Activated T-helper 1 cell treated with anti-CD3 and anti-CD28 coated beads, Interleukin-12 subunit alpha, Interleukin-12 subunit beta, Interleukin-2, Interleukin-4 antibody, amounts not matched to agents 30 ng/mL and 10 ng/mL and 1 ng/mL, durations not matched to agents 14 hours and 24 hours and 36 hours (primary cell): ENCODE data around the gene NNMT. TPM values are rescaled to one million over a fixed set of nuclear protein-coding genes. Genes with fewer than 3 reads are reported as not detected.

ENCODE experiments used
- DNase-seq: peaks from one replicate; pipeline ENCODE4 v3.0.0; 2021; ENCODE audit warnings: low spot score
- H3K27ac Mint-ChIP-seq: one replicate; pipeline ENCODE4 v1.8.0; 2021; ENCODE audit warnings: mild to moderate bottlenecking, mixed read lengths
- H3K27me3 Mint-ChIP-seq: one replicate; pipeline ENCODE4 v1.8.0; 2022; ENCODE audit warnings: mild to moderate bottlenecking, moderate library complexity, mixed read lengths; ENCODE audit not compliant: insufficient read depth
- H3K36me3 Mint-ChIP-seq: one replicate; pipeline ENCODE4 v1.8.0; 2021; ENCODE audit warnings: low read depth, mixed read lengths
- H3K4me1 Mint-ChIP-seq: one replicate; pipeline ENCODE4 v1.8.0; 2021; ENCODE audit warnings: low read depth, mixed read lengths
- H3K4me3 Mint-ChIP-seq: one replicate; pipeline ENCODE4 v1.8.0; 2021; ENCODE audit warnings: mild to moderate bottlenecking, moderate library complexity, mixed read lengths
- H3K9me3 Mint-ChIP-seq: one replicate; pipeline ENCODE4 v1.8.0; 2021; ENCODE audit warnings: mixed read lengths
- intact Hi-C: fragments of 100-400 bp; cut with micrococcal nuclease; formaldehyde crosslinking; loops from one replicate; pipeline ENCODE4 v1.15.1; 2024
- total RNA-seq: library from RNA; stranded (reverse); gene quantifications from 2 replicates; pipeline ENCODE4 v1.2.3, GENCODE V29; 2022

NNMT gene
- total RNA-seq, 1 donor from 2014 or later = not detected

GRCh38 chr11:114257621-114258558, 38.3 kb upstream of the NNMT start:
- Mint-ChIP-seq H3K36me3 (no peaks in the 10 kb centered on the region), H3K4me3 (no peak overlapping the region), H3K27me3 (no peaks in the 10 kb centered on the region), H3K4me1 (no peaks in the 10 kb centered on the region), H3K9me3 (no peaks in the 10 kb centered on the region), H3K27ac (no peak overlapping the region)
- DNase-seq = no peak
- intact Hi-C loops = no loop called here

DNA sequence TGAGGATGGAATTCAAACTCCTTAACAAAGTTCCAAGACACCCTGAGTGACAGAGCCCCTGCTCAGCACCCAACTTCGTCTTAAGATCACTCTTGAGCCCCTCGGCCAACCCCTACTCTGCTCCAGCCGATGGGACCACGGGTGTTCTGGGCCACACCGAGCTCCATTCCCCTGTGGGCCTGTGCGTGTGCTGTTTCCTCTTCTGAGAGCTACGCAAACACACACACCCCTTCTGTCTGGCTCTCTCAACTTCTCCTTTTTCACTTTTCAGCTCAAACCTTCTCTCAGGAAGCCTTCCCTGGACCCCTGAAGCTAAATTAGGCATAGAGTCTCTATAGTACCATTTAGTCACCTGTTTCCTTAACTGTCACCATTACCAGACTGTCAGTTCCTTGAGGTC, 37.5 kb upstream of the NNMT start:
- DNase-seq = no peak
- H3K36me3 Mint-ChIP-seq = no peaks in the 10 kb centered on the region
- no peaks in the 10 kb centered on the region for H3K27me3 Mint-ChIP-seq
- intact Hi-C loops = no loop called here
- no peaks in the 10 kb centered on the region for H3K4me1 Mint-ChIP-seq
- no peak overlapping the region for H3K27ac Mint-ChIP-seq
- no peak overlapping the region for H3K4me3 Mint-ChIP-seq
- no peaks in the 10 kb centered on the region for H3K9me3 Mint-ChIP-seq

- DNase-seq = no peak
- Mint-ChIP-seq H3K4me1 (no peaks in the 10 kb centered on the region), H3K36me3 (no peaks in the 10 kb centered on the region), H3K27me3 (no peaks in the 10 kb centered on the region), H3K4me3 (no peak overlapping the region), H3K27ac (no peak overlapping the region), H3K9me3 (no peaks in the 10 kb centered on the region)
- intact Hi-C loops = no loop called here
Observed at GRCh38 chr11:114259124-114259526, 37.1 kb upstream of the NNMT start.

- no peaks in the 10 kb centered on the region for H3K9me3 Mint-ChIP-seq
- intact Hi-C loops = no loop called here
- no peak overlapping the region for H3K27ac Mint-ChIP-seq
Observed at GRCh38 chr11:114259551-114259983, 36.6 kb upstream of the NNMT start.

GRCh38 chr11:114260077-114260476, 36.1 kb upstream of the NNMT start:
- no peaks in the 10 kb centered on the region for H3K4me1 Mint-ChIP-seq
- no peak overlapping the region for H3K4me3 Mint-ChIP-seq
- H3K27me3 Mint-ChIP-seq = no peaks in the 10 kb centered on the region
- intact Hi-C loops = loop anchor here (2.0 to 10.0 kb wide), 4 partner anchors 55 to 955 kb away; no protein-coding TSS in a partner anchor
- no peaks in the 10 kb centered on the region for H3K9me3 Mint-ChIP-seq
- DNase-seq = no peak
- H3K27ac Mint-ChIP-seq = no peak overlapping the region
- H3K36me3 Mint-ChIP-seq = no peaks in the 10 kb centered on the region

More at GRCh38 chr11:114259551-114259983, 36.6 kb upstream of the NNMT start:
- H3K36me3 Mint-ChIP-seq = no peaks in the 10 kb centered on the region
- H3K4me3 Mint-ChIP-seq = no peak overlapping the region
- H3K4me1 Mint-ChIP-seq = no peaks in the 10 kb centered on the region
- H3K27me3 Mint-ChIP-seq = no peaks in the 10 kb centered on the region
- no peak for DNase-seq

DNA sequence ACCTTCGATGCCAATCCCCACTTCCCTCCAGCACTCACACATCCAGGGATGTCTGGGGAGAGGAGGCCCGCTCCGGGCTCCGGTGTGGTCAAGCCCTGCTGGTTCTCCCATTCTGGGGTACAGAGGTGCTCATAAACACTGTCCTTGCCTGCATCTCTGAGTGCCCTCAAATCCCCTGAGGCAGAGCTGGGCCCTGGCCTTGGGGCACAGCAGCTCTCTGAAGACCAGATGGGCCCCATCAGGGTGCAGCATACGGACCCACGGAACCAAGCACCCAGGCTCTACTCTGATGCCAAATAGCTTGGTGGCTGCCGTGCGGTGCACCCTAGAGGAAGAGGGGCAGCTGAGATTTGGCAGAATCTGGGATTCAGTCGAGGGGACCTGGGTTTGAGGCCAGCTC, 35.7 kb upstream of the NNMT start:
- no peaks in the 10 kb centered on the region for H3K4me1 Mint-ChIP-seq
- no peak for DNase-seq
- H3K27me3 Mint-ChIP-seq = no peaks in the 10 kb centered on the region
- no peak overlapping the region for H3K4me3 Mint-ChIP-seq
- intact Hi-C loops = loop anchor here (2.0 to 10.0 kb wide), 4 partner anchors 56 to 956 kb away; no protein-coding TSS in a partner anchor
- H3K36me3 Mint-ChIP-seq = no peaks in the 10 kb centered on the region
- no peaks in the 10 kb centered on the region for H3K9me3 Mint-ChIP-seq
- no peak overlapping the region for H3K27ac Mint-ChIP-seq

- no peaks in the 10 kb centered on the region for H3K27me3 Mint-ChIP-seq
Observed at GRCh38 chr11:114261791-114262190, 34.4 kb upstream of the NNMT start.

DNA sequence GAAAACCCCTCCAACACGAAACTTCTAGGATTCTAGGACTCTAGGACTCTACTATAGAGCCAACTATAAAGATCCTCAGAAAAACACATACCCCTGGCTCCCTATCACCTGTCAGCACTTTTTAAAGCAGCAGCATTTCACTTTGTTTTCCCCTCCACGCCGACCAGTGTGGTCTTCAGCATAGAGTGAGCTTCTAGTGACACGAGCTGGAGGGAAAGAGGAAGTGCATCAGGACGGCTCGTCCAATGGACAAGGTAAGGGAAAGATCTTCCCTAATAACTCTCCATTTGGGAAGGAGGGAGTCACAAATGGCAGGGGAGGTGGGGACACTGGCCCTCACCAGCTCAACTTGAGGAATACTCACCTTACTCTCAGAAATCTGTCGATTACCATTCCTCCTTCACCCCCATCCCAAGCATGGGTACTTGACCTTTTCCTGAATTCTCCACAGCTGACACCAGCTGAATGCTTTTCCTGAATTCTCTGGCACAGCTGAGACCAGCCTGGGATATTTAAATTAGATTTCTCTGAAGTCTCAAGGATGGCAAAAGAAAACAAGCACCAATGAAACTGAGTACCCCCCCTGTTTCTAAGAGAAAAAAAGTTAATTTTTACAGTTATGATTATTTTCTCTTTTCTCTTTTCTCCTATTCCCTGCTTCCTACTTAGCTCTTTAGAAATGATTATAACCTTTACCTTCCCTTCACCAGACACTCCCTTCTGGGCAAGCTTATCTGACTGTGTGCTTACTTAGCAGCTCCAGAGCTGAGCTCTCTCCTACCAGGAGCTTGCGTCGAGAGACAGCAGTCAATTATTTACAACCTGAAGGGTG, 33.3 kb upstream of the NNMT start:
- intact Hi-C loops = loop anchor here (10.0 kb wide), 2 partner anchors 58 to 958 kb away; no protein-coding TSS in a partner anchor
- no peaks in the 10 kb centered on the region for H3K36me3 Mint-ChIP-seq
- H3K4me1 Mint-ChIP-seq = no peaks in the 10 kb centered on the region
- no peaks in the 10 kb centered on the region for H3K9me3 Mint-ChIP-seq
- H3K4me3 Mint-ChIP-seq = no peak overlapping the region
- no peak overlapping the region for H3K27ac Mint-ChIP-seq
- H3K27me3 Mint-ChIP-seq = no peaks in the 10 kb centered on the region
- no peak for DNase-seq

More at GRCh38 chr11:114261791-114262190, 34.4 kb upstream of the NNMT start:
- Mint-ChIP-seq H3K36me3 (no peaks in the 10 kb centered on the region), H3K4me3 (no peak overlapping the region), H3K4me1 (no peaks in the 10 kb centered on the region), H3K27ac (no peak overlapping the region), H3K9me3 (no peaks in the 10 kb centered on the region)
- DNase-seq = no peak
- intact Hi-C loops = loop anchor here (1.0 to 10.0 kb wide), 6 partner anchors 57 to 957 kb away; no protein-coding TSS in a partner anchor

DNA sequence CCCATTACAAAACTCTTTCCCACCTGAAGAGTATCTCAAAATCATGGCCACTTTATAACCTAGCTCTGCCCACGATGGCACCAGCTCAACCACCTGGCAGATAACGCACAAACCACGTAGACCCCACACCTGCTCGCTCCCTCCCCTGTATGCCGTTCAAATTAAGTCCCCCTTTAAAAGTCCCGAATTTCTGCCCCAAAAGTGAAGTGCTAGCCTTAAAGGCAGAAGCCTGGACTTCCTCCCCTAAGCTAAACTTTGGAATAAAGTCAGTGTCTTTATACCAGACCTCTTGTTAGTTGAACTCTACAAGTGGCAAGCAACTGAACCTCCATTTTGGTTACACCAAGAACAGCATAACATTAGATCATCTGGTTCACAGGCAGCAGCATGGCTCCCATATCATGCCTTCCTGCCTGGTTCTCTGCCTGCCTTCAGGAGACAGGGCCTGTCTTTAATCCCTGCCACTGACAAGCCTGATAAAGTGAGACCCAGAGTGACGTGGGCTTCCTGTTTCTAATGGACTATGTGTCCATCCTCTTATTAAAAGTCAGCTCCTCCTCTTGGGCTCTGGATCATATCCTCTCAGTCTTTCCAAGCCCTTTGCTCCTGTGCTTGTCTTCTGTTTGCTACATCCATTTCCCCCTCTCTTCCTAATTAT, 32.6 kb upstream of the NNMT start:
- DNase-seq = no peak
- H3K36me3 Mint-ChIP-seq = no peaks in the 10 kb centered on the region
- no peaks in the 10 kb centered on the region for H3K4me1 Mint-ChIP-seq
- no peak overlapping the region for H3K4me3 Mint-ChIP-seq
- no peaks in the 10 kb centered on the region for H3K9me3 Mint-ChIP-seq
- H3K27ac Mint-ChIP-seq = no peak overlapping the region
- H3K27me3 Mint-ChIP-seq = no peaks in the 10 kb centered on the region
- intact Hi-C loops = loop anchor here (10.0 kb wide), 2 partner anchors 59 to 959 kb away; no protein-coding TSS in a partner anchor

GRCh38 chr11:114264381-114264780, 31.8 kb upstream of the NNMT start:
- H3K27ac Mint-ChIP-seq = no peak overlapping the region
- H3K27me3 Mint-ChIP-seq = peaks cover 1% of the 10 kb centered on the region
- H3K4me1 Mint-ChIP-seq = no peaks in the 10 kb centered on the region
- no peak for DNase-seq
- H3K9me3 Mint-ChIP-seq = no peaks in the 10 kb centered on the region
- H3K36me3 Mint-ChIP-seq = no peaks in the 10 kb centered on the region
- H3K4me3 Mint-ChIP-seq = no peak overlapping the region
- intact Hi-C loops = loop anchor here (10.0 kb wide), 2 partner anchors 60 to 960 kb away; no protein-coding TSS in a partner anchor

DNA sequence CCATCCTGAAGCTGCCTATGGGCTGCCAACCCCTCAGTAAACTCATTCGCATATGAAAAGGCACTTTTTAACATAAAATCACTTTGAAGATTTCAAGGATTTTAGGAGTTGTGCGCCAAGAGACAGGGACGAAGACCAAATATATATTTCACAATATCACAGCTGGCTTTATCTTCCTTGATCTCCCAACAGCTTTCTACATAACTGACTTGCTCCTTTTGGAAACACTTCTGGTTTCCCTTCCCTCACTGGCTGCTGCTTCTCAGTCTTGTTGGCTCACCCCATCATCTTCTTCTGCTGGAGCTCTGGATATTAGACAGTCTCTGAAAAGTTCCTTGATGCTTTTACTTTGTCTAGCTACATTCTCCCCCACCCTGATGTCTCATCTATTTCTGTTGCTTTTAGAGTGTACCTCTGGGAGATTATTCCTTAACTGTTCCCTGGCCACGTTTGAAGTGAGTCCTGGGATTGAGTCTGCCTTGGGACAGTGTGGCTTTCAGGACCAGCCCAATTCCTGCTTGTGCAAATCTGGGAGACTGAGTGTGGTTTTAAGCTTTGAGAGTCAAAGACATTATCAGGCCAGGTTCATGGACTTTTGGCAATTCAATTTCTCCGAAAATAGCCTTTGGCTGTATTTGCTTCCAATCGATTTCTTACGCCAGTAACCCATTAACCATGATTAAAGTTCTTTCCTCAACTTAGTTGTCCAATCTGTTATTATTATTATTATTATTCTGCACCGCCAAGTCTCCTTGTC, 30.9 kb upstream of the NNMT start:
- H3K9me3 Mint-ChIP-seq = no peaks in the 10 kb centered on the region
- intact Hi-C loops = loop anchor here (10.0 kb wide), 2 partner anchors 60 to 960 kb away; no protein-coding TSS in a partner anchor
- H3K27ac Mint-ChIP-seq = no peak overlapping the region

DNA sequence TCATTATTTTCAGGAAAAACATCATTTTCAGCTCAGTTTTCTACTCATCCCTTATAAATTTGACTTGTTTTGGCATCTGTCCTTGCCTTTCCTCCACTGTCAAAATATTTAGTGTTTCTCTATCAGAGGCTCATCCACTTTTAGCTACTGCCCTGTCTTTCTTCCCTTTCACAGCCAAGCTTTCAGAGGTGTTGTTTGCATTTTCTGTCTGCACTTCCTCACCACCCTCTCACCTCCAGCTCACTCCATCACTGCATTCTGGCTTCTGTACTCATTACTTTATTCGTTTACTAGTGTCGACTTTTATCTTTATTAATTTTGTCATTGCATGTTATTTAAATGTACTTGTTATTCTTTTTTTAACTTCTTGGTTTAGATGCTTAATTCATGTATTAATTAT, 26.7 kb upstream of the NNMT start:
- Mint-ChIP-seq H3K4me1 (no peaks in the 10 kb centered on the region), H3K9me3 (no peaks in the 10 kb centered on the region), H3K27me3 (peaks cover 18% of the 10 kb centered on the region), H3K36me3 (no peaks in the 10 kb centered on the region), H3K4me3 (no peak overlapping the region), H3K27ac (no peak overlapping the region)
- intact Hi-C loops = loop anchor here (10.0 kb wide), 2 partner anchors 65 to 965 kb away; no protein-coding TSS in a partner anchor
- no peak for DNase-seq

More for the DNA sequence above, 30.9 kb upstream of the NNMT start:
- no peaks in the 10 kb centered on the region for H3K36me3 Mint-ChIP-seq
- peaks cover 1% of the 10 kb centered on the region for H3K27me3 Mint-ChIP-seq
- no peak for DNase-seq
- no peaks in the 10 kb centered on the region for H3K4me1 Mint-ChIP-seq
- no peak overlapping the region for H3K4me3 Mint-ChIP-seq
